Measurements from ENCODE around the gene FNBP1. TPM values are rescaled to one million over a fixed set of nuclear protein-coding genes. Genes with fewer than 3 reads are reported as not detected.

The FNBP1 gene
- total and polyA plus RNA-seq, 2 donors (not counting 1 experiment from before 2014, with no cell fraction given) = 42.9 to 318 TPM

- peaks cover 95% of the 10 kb centered on the region for H3K79me2 ChIP-seq (ENCODE audit: control insufficient read depth, insufficient read depth, low read length)
- CTCF ChIA-PET = no interaction called here
These were observed 30.4 kb upstream of the FNBP1 start for GRCh38 chr9:130073373-130073772.

More at GRCh38 chr9:130073373-130073772, 30.4 kb upstream of the FNBP1 start:
- Histone ChIP-seq H3K9me3 (ENCODE audit: control extremely low read depth in 1 of 3, control insufficient read depth in 2 of 3, insufficient read depth in 1 of 3, low read length in 2 of 3) (no peaks in the 10 kb centered on the region), H3K27me3 (replicated peaks in 1 of 4; ENCODE audit: control extremely low read depth in 1 of 4, control insufficient read depth in 3 of 4, insufficient read depth in 4 of 4, low read length in 3 of 4) (no peaks in the 10 kb centered on the region), H4K20me1 (ENCODE audit: control insufficient read depth, insufficient read depth, low read length, poor library complexity, severe bottlenecking) (peaks cover 24% of the 10 kb centered on the region), H3K4me2 (replicated peaks; ENCODE audit: low read depth, low read length, poor library complexity, severe bottlenecking) (no peak overlapping the region), H3K27ac (ENCODE audit: low read length in 2 of 2) (no peak overlapping the region), H3K9ac (ENCODE audit: low read length) (no peak overlapping the region), H2AFZ (ENCODE audit: insufficient read depth, low read depth, low read length, poor library complexity, severe bottlenecking) (no peak overlapping the region), H3K36me3 (replicated peaks in 1 of 2; ENCODE audit: control extremely low read depth in 1 of 2, control insufficient read depth in 1 of 2, extremely low read depth in 1 of 2, insufficient read depth in 2 of 2, low read length in 1 of 2) (peaks cover 6 to 29% of the 10 kb centered on the region in 2 experiments), H3K4me3 (ENCODE audit: control extremely low read depth in 1 of 5, extremely low read depth in 1 of 5, insufficient read depth in 1 of 5, low read depth in 2 of 5, low read length in 4 of 5) (no peak overlapping the region), H3K4me1 (ENCODE audit: control insufficient read depth in 2 of 2, insufficient read depth in 2 of 2, low read length in 2 of 2) (peaks cover 10% of the 10 kb centered on the region in 2 donors)
- POLR2A ChIA-PET = no interaction called here
- Mint-ChIP-seq H3K4me3 (no peak overlapping the region), H3K4me1 (peaks cover 21% of the 10 kb centered on the region), H3K27ac (no peak overlapping the region), H3K27me3 (no peaks in the 10 kb centered on the region), H3K9me3 (ENCODE audit: insufficient read depth) (no peaks in the 10 kb centered on the region)
- no peak for TF ChIP-seq CTCF (IDR thresholded peaks at IDR 0.05)
- no peak for TF ChIP-seq EZH2 (IDR thresholded peaks at IDR 0.05; ENCODE audit: borderline replicate concordance, insufficient read depth, low read depth, low read length, poor library complexity, severe bottlenecking)
- 79% methylated on average over 2 of the region's 2 CpGs for WGBS (ENCODE audit: insufficient coverage)
- intact Hi-C loops (cut with micrococcal nuclease) = no loop called here
- no peak for ATAC-seq (ENCODE audit: low read depth)
- DNase-seq = no peak

All from B cell (primary cell).